Panc1 (cell line): ENCODE results near the gene MAMDC2.

Experiments
- POLR2AphosphoS5 ChIP-seq: IDR thresholded peaks from 2 replicates; pipeline ENCODE4 v1.6.1; 2012; ENCODE audit warnings: mild to moderate bottlenecking, low read depth, low read length, moderate library complexity
- SIN3A ChIP-seq: IDR thresholded peaks from 2 replicates; pipeline ENCODE4 v1.6.1; 2012; ENCODE audit warnings: low read depth, mild to moderate bottlenecking, low read length, moderate library complexity, borderline replicate concordance; ENCODE audit not compliant: insufficient read depth
- TCF7L2 ChIP-seq: IDR thresholded peaks from 2 replicates; pipeline ENCODE4 v1.6.1; 2011; ENCODE audit warnings: mild to moderate bottlenecking, low read depth, low read length, inconsistent platforms
- TF ChIP-seq, protein P1 (sequence below): fragments of 450-650 bp; IDR thresholded peaks from 2 replicates; pipeline ENCODE4 v1.5.1; 2017; ENCODE audit warnings: mild to moderate bottlenecking
- TF ChIP-seq, protein P2 (sequence below), 2 experiments: IDR thresholded peaks; 2 replicates each; pipeline ENCODE4 v1.6.1; 2011 to 2012; ENCODE audit warnings: low read depth in 2 of 2, control low read depth in 1 of 2, low read length in 1 of 2, mild to moderate bottlenecking in 1 of 2, moderate library complexity in 1 of 2; ENCODE audit not compliant: insufficient read depth in 1 of 2

DNA sequence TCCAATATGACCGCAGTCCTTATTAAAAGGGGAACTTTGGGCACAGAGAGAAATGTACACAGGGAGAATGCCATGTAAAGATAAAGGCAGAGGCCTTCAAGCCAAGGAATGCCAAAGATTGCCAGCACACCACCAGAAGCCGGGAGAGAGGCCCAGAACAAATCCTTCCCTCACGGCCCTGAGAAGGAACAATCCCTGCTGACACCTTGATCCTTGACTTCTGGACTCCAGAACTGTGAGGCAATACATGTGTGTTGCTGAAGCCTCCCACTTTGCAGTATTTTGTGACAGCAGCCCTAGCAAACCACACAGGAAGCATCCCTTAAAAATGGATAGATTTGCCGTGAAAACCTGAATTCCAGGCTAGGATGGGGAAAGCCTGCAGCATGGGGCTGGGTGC is 80.0 kb downstream of the MAMDC2 start:
- TF ChIP-seq, protein P1, sequence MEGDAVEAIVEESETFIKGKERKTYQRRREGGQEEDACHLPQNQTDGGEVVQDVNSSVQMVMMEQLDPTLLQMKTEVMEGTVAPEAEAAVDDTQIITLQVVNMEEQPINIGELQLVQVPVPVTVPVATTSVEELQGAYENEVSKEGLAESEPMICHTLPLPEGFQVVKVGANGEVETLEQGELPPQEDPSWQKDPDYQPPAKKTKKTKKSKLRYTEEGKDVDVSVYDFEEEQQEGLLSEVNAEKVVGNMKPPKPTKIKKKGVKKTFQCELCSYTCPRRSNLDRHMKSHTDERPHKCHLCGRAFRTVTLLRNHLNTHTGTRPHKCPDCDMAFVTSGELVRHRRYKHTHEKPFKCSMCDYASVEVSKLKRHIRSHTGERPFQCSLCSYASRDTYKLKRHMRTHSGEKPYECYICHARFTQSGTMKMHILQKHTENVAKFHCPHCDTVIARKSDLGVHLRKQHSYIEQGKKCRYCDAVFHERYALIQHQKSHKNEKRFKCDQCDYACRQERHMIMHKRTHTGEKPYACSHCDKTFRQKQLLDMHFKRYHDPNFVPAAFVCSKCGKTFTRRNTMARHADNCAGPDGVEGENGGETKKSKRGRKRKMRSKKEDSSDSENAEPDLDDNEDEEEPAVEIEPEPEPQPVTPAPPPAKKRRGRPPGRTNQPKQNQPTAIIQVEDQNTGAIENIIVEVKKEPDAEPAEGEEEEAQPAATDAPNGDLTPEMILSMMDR = no peak
- no peak for TF ChIP-seq SIN3A
- TF ChIP-seq, protein P2, sequence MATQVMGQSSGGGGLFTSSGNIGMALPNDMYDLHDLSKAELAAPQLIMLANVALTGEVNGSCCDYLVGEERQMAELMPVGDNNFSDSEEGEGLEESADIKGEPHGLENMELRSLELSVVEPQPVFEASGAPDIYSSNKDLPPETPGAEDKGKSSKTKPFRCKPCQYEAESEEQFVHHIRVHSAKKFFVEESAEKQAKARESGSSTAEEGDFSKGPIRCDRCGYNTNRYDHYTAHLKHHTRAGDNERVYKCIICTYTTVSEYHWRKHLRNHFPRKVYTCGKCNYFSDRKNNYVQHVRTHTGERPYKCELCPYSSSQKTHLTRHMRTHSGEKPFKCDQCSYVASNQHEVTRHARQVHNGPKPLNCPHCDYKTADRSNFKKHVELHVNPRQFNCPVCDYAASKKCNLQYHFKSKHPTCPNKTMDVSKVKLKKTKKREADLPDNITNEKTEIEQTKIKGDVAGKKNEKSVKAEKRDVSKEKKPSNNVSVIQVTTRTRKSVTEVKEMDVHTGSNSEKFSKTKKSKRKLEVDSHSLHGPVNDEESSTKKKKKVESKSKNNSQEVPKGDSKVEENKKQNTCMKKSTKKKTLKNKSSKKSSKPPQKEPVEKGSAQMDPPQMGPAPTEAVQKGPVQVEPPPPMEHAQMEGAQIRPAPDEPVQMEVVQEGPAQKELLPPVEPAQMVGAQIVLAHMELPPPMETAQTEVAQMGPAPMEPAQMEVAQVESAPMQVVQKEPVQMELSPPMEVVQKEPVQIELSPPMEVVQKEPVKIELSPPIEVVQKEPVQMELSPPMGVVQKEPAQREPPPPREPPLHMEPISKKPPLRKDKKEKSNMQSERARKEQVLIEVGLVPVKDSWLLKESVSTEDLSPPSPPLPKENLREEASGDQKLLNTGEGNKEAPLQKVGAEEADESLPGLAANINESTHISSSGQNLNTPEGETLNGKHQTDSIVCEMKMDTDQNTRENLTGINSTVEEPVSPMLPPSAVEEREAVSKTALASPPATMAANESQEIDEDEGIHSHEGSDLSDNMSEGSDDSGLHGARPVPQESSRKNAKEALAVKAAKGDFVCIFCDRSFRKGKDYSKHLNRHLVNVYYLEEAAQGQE (IDR thresholded peaks at IDR 0.05; ENCODE audit: insufficient read depth in 1 of 2, low read depth in 2 of 2, low read length in 1 of 2) = no peak
- no peak for TF ChIP-seq POLR2AphosphoS5
- no peak for TF ChIP-seq TCF7L2
